ENCODE measurements around the gene CEP85. TPM values are rescaled to one million over a fixed set of nuclear protein-coding genes. Genes with fewer than 3 reads are reported as not detected.

Gene CEP85
- total and polyA plus RNA-seq, 10 of the 15 experiments (the other 5 are each of a cell fraction or from before 2014, with no cell fraction given), result 8.4 to 26.8 (median 21.5) TPM

DNA sequence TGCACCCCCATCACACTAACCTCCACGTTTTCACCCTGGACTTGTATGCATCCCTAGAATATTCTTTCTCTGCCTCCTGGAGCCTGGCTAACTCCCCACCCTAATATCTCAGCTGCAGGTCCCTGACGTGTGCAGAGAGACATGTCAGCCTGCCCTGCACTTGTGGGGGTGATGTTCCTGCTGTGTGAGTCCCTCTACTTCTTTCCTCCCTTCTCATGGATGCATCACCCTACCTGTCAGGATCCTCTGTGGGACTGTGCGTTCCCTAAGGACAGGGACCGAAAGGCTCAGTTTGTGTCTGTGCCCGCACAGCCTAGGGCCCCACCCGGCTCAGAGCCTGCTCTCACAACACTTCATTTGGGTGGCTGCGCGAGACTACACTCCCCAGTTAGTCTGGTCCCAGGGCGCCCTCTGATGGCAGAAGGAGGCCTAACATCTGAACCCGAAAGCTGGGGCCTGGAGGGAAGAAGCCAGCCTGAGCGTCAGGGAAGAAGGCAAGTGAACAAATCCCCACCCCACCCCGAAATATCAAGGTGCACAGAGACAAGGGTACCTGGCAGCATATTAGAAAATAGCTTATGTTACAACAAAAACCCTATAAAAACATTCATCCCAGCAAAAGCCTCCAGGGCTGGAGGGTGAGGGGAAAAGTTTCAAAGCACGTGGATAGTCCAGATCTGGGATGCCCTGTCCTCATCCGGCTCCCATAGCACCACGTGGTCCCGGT is 87.5 kb downstream of the CEP85 start (continued):
- TF ChIP-seq, protein P1, sequence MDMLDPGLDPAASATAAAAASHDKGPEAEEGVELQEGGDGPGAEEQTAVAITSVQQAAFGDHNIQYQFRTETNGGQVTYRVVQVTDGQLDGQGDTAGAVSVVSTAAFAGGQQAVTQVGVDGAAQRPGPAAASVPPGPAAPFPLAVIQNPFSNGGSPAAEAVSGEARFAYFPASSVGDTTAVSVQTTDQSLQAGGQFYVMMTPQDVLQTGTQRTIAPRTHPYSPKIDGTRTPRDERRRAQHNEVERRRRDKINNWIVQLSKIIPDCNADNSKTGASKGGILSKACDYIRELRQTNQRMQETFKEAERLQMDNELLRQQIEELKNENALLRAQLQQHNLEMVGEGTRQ (IDR thresholded peaks at IDR 0.05; ENCODE audit: borderline replicate concordance, low read depth, low read length), result no peak
- TF ChIP-seq HDGF (IDR thresholded peaks at IDR 0.05) (peak; percentile 81; the same call in 1 of the 2 replicates), RELA (IDR thresholded peaks at IDR 0.05; ENCODE audit: borderline replicate concordance, partially characterized antibody) (peak; percentile 50), MXI1 (IDR thresholded peaks at IDR 0.05; ENCODE audit: low read depth, low read length) (peak; percentile 34; the same call in 1 of the 2 replicates), ZNF622 (IDR thresholded peaks at IDR 0.05) (no peak), YY1 (IDR thresholded peaks at IDR 0.05; ENCODE audit: low read depth, low read length) (peak; percentile 80), MYC (IDR thresholded peaks at IDR 0.05; ENCODE audit: insufficient read depth, insufficient read length, insufficient replicate concordance, low read length, severe bottlenecking) (no peak), NFIC (IDR thresholded peaks at IDR 0.05; ENCODE audit: low read depth, low read length) (no peak), SPI1 (IDR thresholded peaks at IDR 0.05; ENCODE audit: borderline replicate concordance, insufficient read depth, low read depth, low read length) (no peak), RAD51 (IDR thresholded peaks at IDR 0.05) (no peak), SREBF1 (IDR thresholded peaks at IDR 0.05; ENCODE audit: low read length) (no peak), SP1 (IDR thresholded peaks at IDR 0.05; ENCODE audit: low read depth, low read length) (no peak), TBL1XR1 (IDR thresholded peaks at IDR 0.05; ENCODE audit: low read depth, low read length) (no peak), WRNIP1 (IDR thresholded peaks at IDR 0.05; ENCODE audit: borderline replicate concordance, low read depth, low read length) (no peak), NFYB (IDR thresholded peaks at IDR 0.05; ENCODE audit: insufficient read depth, low read depth, low read length) (no peak), ZNF207 (IDR thresholded peaks at IDR 0.05; ENCODE audit: borderline replicate concordance) (no peak), IKZF1 (conservative IDR thresholded peaks at IDR 0.05) (peak; percentile 30; the same call in 1 of the 2 replicates), FOS (IDR thresholded peaks at IDR 0.05; ENCODE audit: borderline replicate concordance, extremely low read depth, insufficient read length) (no peak), STAT3 (IDR thresholded peaks at IDR 0.05; ENCODE audit: low read depth, low read length) (0 out of 2 replicates have a peak, but pooled peaks have one; percentile 33), MYB (IDR thresholded peaks at IDR 0.05; ENCODE audit: borderline replicate concordance, low read depth, low read length) (no peak)
- TF ChIP-seq, protein P2, sequence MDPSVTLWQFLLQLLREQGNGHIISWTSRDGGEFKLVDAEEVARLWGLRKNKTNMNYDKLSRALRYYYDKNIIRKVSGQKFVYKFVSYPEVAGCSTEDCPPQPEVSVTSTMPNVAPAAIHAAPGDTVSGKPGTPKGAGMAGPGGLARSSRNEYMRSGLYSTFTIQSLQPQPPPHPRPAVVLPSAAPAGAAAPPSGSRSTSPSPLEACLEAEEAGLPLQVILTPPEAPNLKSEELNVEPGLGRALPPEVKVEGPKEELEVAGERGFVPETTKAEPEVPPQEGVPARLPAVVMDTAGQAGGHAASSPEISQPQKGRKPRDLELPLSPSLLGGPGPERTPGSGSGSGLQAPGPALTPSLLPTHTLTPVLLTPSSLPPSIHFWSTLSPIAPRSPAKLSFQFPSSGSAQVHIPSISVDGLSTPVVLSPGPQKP (IDR thresholded peaks at IDR 0.05; ENCODE audit: low read depth, low read length), result no peak
- TF ChIP-seq, protein P3, sequence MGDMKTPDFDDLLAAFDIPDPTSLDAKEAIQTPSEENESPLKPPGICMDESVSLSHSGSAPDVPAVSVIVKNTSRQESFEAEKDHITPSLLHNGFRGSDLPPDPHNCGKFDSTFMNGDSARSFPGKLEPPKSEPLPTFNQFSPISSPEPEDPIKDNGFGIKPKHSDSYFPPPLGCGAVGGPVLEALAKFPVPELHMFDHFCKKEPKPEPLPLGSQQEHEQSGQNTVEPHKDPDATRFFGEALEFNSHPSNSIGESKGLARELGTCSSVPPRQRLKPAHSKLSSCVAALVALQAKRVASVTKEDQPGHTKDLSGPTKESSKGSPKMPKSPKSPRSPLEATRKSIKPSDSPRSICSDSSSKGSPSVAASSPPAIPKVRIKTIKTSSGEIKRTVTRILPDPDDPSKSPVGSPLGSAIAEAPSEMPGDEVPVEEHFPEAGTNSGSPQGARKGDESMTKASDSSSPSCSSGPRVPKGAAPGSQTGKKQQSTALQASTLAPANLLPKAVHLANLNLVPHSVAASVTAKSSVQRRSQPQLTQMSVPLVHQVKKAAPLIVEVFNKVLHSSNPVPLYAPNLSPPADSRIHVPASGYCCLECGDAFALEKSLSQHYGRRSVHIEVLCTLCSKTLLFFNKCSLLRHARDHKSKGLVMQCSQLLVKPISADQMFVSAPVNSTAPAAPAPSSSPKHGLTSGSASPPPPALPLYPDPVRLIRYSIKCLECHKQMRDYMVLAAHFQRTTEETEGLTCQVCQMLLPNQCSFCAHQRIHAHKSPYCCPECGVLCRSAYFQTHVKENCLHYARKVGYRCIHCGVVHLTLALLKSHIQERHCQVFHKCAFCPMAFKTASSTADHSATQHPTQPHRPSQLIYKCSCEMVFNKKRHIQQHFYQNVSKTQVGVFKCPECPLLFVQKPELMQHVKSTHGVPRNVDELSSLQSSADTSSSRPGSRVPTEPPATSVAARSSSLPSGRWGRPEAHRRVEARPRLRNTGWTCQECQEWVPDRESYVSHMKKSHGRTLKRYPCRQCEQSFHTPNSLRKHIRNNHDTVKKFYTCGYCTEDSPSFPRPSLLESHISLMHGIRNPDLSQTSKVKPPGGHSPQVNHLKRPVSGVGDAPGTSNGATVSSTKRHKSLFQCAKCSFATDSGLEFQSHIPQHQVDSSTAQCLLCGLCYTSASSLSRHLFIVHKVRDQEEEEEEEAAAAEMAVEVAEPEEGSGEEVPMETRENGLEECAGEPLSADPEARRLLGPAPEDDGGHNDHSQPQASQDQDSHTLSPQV (IDR thresholded peaks at IDR 0.05), result peak; percentile 82; the same call in 1 of the 2 replicates
- TF ChIP-seq, protein P4, sequence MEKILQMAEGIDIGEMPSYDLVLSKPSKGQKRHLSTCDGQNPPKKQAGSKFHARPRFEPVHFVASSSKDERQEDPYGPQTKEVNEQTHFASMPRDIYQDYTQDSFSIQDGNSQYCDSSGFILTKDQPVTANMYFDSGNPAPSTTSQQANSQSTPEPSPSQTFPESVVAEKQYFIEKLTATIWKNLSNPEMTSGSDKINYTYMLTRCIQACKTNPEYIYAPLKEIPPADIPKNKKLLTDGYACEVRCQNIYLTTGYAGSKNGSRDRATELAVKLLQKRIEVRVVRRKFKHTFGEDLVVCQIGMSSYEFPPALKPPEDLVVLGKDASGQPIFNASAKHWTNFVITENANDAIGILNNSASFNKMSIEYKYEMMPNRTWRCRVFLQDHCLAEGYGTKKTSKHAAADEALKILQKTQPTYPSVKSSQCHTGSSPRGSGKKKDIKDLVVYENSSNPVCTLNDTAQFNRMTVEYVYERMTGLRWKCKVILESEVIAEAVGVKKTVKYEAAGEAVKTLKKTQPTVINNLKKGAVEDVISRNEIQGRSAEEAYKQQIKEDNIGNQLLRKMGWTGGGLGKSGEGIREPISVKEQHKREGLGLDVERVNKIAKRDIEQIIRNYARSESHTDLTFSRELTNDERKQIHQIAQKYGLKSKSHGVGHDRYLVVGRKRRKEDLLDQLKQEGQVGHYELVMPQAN (conservative IDR thresholded peaks at IDR 0.05), result no peak
